ENCODE data around the gene BTBD17.

BTBD17 gene

DNA sequence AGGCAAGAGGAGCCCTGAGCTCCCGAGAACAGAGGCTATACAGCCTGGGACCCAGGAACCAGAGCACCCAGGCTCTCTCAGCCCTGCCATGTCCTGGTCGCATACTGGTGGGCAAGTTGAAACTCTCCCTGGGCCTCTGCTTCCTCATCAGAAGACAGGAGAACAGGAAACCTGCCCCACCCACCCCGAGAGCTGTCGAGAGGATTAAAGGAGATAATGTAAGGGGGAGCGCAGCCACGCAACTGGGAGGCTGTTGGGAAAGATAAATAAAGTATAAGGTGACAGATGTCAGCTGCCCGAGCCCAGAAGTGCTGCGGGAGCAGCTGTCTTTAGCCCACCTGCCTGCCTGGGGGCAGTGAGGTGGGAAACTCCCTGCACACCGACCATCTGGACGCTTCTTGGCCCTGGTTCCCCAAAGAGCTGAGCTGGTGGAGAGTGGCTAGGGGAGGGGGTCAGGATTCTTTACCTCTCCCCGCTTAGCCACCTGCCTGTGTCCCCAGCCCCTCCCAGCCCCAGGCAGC lies 28.8 kb downstream of the BTBD17 start:
- DNase-seq = peak in 1 of 2 experiments; percentile 48

DNA sequence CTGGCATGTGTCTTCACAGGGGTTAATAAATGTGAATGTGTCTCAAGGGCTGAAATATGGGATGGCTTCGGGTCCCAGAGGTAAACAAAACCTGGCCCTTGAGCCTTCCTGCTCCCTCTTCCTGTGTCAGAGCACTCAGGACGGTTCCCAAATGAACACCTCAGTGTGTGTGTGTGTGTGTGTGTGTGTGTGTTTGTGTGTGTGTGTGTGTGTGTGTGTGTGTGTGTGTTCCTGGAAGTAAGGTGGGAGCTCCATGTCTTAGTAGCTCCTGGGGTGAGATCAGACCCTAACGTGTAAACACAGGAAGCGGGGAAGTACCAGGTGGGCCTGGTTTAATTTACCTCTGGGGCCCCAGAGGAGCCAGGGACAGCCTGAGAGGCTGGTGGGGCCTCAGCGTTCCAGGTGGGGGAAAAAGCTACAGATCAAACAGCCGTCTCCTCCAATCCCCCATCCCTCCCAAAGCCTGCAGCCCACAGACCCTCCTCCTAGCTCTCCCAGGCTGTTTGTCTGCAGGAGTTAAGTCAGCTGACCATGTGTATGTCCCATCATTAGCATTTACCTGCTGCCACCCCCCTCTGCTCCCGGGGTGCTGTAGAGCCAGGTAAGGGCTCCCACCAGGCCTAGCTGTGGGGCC lies 29.5 kb downstream of the BTBD17 start:
- no peak for DNase-seq

DNA sequence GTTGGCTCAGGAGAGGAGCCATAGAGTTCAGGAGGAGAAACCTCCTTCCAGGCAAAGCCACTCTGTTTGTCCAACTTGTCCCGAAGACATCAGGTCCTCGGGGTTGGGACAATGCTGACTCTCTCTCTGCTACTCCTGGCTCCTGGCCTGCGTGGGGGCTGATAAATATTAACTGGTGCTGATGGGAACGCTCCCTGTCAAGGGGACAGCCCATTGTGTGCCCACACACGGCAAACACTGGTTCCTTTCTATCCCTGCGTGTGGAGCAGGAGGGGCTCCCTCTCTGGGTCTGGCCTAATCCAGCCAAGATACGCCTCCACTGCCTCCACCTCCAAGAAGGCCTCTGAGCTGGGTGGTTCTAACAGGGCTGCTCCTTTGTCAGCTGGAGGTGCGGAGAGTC lies 31.2 kb downstream of the BTBD17 start:
- DNase-seq = no peak

GRCh38 chr17:74329378-74329777 lies 32.3 kb downstream of the BTBD17 start:
- no peak for DNase-seq

- no peak for DNase-seq
Observed at GRCh38 chr17:74328487-74328886, 33.2 kb downstream of the BTBD17 start.

DNA sequence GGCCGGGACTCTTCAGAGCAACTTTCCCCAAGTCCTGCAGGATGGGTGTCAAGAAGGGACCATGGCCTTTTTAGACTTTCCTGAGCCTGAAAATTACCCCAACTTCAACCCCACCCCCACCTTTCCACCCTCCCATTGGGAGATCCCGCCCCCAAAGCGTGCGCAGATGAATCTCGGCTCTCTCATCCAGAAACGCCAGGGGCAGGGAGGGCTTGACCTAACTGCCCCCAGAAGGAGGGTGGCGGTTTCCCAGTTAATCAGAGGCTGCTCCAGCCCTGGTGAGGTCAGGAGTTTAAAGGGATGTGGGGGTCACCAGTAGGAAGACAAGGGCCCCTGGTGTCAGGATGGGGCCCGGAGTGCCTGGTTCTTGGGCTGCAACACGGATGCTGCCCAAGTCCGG lies 35.2 kb downstream of the BTBD17 start:
- DNase-seq = no peak

- peak in 1 of 2 experiments; percentile 64 for DNase-seq
Observed at GRCh38 chr17:74325743-74326379, 35.8 kb downstream of the BTBD17 start, which contains the start of gene KIF19. KIF19 (plus strand) TSS chr17:74326226; CDS start chr17:74326350, 124 bp downstream.

- DNase-seq = no peak
Observed at GRCh38 chr17:74325376-74325742, 36.3 kb downstream of the BTBD17 start.

DNA sequence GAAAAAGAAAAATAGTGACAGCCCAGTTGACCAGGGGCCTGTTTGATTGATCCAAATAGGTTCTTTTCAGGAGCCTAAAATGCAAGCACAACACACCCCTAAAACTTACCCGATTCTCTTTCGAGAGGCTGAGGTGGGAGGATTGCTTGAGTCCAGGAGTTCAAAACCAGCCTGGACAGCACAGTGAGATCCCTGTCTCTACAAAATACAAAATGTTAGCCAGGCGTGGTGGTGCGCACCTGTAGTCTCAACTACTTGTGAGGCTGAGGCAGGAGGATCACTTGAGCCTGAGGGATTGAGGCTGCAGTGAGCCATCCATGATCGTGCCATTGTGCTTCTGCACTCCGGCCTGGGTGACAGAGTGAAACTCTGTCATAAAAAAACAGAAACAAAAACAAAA lies 37.1 kb downstream of the BTBD17 start:
- DNase-seq = no peak

GRCh38 chr17:74318391-74318790 lies 43.3 kb downstream of the BTBD17 start:
- DNase-seq = no peak

- DNase-seq = no peak
Observed at GRCh38 chr17:74317071-74317470, 44.6 kb downstream of the BTBD17 start.

DNA sequence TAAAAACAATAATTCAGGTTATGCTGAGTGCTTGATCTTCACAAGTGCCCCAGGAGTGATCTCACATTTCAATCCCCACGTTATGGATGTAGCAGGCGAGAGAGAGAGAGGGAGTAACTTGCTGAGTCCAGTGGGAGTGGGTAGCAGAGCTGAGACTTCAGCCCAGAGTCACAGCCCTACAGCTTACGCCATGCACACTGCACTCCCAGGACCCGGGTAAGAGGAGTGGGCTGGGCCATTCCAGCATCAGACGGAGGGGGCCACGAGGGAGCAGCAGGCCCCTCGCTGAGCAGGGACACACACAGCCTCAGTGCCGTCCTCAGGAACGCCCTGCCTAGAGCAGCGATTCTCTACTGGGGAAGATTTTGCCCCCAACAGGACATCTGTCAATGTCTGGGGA lies 45.4 kb downstream of the BTBD17 start:
- no peak for DNase-seq

DNA sequence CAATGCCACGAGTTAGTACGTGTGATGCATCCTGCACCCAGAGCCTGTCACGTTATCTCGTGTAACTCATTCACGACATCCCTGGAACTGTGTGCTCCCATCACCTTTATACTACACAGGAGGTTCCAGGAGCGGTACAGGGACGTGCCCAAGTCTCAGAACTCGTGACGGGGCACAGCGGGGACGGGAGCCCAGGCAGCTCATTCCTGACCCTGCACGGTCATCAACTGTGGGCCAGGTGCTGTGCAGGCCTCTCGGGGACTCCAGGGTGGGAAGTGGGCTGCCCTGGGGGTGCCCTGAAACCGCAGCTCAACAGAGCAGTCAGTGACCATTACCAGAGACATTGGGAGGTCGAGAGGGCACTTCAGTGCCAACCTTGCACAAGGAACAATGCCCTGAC lies 46.8 kb downstream of the BTBD17 start:
- no peak for DNase-seq

DNA sequence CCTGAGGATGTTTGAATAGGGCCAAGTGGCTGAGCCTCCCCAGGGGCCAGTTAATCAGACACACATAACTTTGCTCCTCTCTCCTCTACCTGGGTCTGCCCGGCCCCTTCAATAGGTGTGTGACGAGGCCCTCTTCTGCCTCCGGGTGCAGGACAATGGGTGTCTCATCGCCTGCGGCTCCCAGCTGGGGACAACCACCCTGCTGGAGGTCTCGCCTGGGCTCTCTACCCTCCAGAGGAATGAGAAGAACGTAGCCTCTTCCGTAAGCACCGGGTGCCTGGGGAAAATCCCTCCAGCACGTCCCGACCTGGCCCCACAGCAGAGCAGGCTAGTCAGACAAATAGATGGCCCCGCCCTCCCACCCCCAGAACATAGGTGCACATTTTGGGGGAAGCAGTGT lies 51.8 kb downstream of the BTBD17 start:
- no peak for DNase-seq

DNA sequence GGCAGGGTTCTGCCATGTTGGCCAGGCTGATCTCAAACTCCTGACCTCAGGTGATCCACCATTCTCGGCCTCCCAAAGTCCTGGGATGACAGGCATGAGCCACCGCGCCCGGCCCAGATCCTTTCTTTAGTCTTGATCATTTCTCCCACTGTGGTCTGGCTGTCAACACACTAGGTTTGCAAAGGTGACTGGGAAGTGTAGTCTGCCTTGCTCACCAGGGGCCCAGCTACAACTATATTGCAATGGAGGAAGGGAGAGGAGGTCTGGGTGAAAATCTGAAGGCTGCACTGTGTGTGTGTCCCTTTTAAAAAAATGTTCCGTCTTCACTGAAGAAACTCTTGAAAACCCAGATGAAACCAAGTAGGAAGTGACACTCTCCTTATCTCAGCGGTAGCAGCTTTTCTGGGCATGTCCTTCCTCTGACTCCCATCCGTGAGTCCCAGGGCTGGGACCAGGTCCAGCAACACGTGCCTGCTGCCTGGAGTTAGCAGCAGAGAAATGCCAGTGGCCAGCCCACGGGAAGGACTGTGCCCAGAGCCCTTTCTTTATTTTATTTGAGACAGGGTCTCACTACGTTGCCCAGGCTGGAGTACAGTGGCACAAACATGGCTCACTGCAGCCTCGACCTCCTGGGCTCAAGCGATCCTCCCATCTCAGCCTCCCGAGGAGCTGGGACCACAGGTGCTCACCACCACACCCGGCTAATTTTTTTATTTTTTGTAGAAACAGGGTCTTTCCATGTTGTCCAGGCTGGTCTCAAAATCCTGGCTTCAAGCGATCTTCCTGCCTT lies 53.5 kb downstream of the BTBD17 start:
- no peak for DNase-seq

Data from NCI-H526 (cell line).